HCT116 (cell line): ENCODE data around the gene UVRAG. TPM values are rescaled to one million over a fixed set of nuclear protein-coding genes. Genes with fewer than 3 reads are reported as not detected.

Experiments used
- ATAC-seq: fragments of 200-7000 bp; cut with Tn5 transposase; 2 replicates; pipeline ENCODE4 v1.9.1; 2020; ENCODE audit warnings: mild to moderate bottlenecking, moderate library complexity
- BruUV-seq: library from RNA; stranded (reverse); fragments of 400-500 nt; replicated peaks from 2 replicates; lab custom pipeline; 2021; lab: Mats Ljungman, UMichigan
- CTCF ChIA-PET: fragments of 300-600 bp; sonication (Branson Sonifier 250); formaldehyde crosslinking; loops from one replicate; lab custom pipeline; 2021; ENCODE audit warnings: antibody characterized with exemption; lab: Charles Lee
- POLR2A ChIA-PET: fragments of 300-600, 350-600 bp; sonication (Branson Sonifier 250); formaldehyde crosslinking; loops from one replicate; lab custom pipeline; 2021; ENCODE audit warnings: antibody characterized with exemption; lab: Charles Lee
- RAD21 ChIA-PET, 2 experiments: fragments of 300-600 bp; sonication (Branson Sonifier 250); formaldehyde crosslinking; loops; one replicate each; lab custom pipeline; 2023; ENCODE audit warnings: low total read pairs in 2 of 2; ENCODE audit not compliant: uncharacterized antibody in 2 of 2, unreplicated experiment in 2 of 2, low non-redundant PET in 1 of 2; lab: Charles Lee
- DNase-seq: peaks from one replicate; pipeline ENCODE4 v3.0.0-alpha.2; 2010; ENCODE audit warnings: low read depth, low spot score
- H2AFZ ChIP-seq: fragments of 200-600 bp; shearing (Covaris generic), sonication (generic); 2 replicates; pipeline ENCODE4 v1.6.1; 2017; ENCODE audit warnings: low read depth, mixed run types, mixed read lengths, antibody characterized with exemption, low read length; ENCODE audit not compliant: poor library complexity, severe bottlenecking
- H3K27ac ChIP-seq: 2 replicates; pipeline ENCODE4 v1.5.1; 2012; ENCODE audit warnings: low read depth, low read length
- H3K27me3 ChIP-seq: fragments of 200-600 bp; sonication (generic); 2 replicates; pipeline ENCODE4 v1.6.1; 2016; ENCODE audit warnings: mixed run types, low read length, mixed read lengths; ENCODE audit not compliant: insufficient read depth
- H3K36me3 ChIP-seq, 2 experiments: fragments of 200-500 bp in 1 of 2; fragments of 200-600 bp in 1 of 2; sonication (Bioruptor generic) in 1 of 2; sonication (generic) in 1 of 2; 2 replicates each; pipeline versions ENCODE4 v1.5.1 to v1.6.1; 2014 to 2016; ENCODE audit warnings: low read length in 2 of 2, inconsistent platforms in 1 of 2, mixed read lengths in 1 of 2, mixed run types in 1 of 2; ENCODE audit not compliant: insufficient read depth in 2 of 2, control insufficient read depth in 1 of 2
- H3K4me1 ChIP-seq, 2 experiments: fragments of 200-600 bp in 1 of 2; sonication (generic) in 1 of 2; 2 replicates each; pipeline versions ENCODE4 v1.5.1 to v1.6.1; 2012 to 2017; ENCODE audit warnings: low read length in 2 of 2, inconsistent platforms in 1 of 2, mild to moderate bottlenecking in 1 of 2, mixed read lengths in 1 of 2, mixed run types in 1 of 2, moderate library complexity in 1 of 2; ENCODE audit not compliant: insufficient read depth in 2 of 2, control insufficient read depth in 1 of 2
- H3K4me2 ChIP-seq: fragments of 200-600 bp; sonication (generic); 2 replicates; pipeline ENCODE4 v1.6.1; 2017; ENCODE audit warnings: mixed run types, low read length, mixed read lengths
- H3K4me3 ChIP-seq, 2 experiments: fragments of 200-600 bp in 1 of 2; sonication (generic) in 1 of 2; replicated peaks in 1 of 2; 2 replicates each; pipeline ENCODE4 v1.5.1; 2011 to 2016; ENCODE audit warnings: low read length in 2 of 2, control low read depth in 1 of 2, low read depth in 1 of 2, mild to moderate bottlenecking in 1 of 2, mixed read lengths in 1 of 2, mixed run types in 1 of 2
- H3K79me2 ChIP-seq: fragments of 200-600 bp; sonication (generic); 2 replicates; pipeline ENCODE4 v1.6.1; 2017; ENCODE audit warnings: mild to moderate bottlenecking, mixed run types, low read length, moderate library complexity, mixed read lengths; ENCODE audit not compliant: insufficient read depth
- H3K9ac ChIP-seq: fragments of 200-600 bp; sonication (generic); 2 replicates; pipeline ENCODE4 v1.6.1; 2016; ENCODE audit warnings: low read length, mixed read lengths
- H3K9me2 ChIP-seq: fragments of 200-600 bp; sonication (generic), shearing (Covaris generic); 2 replicates; pipeline ENCODE4 v1.6.1; 2017; ENCODE audit warnings: mixed run types, mild to moderate bottlenecking, moderate library complexity; ENCODE audit not compliant: insufficient read depth
- H3K9me3 ChIP-seq, 2 experiments: fragments of 200-500 bp in 1 of 2; fragments of 200-600 bp in 1 of 2; sonication (Bioruptor generic) in 1 of 2; sonication (generic) in 1 of 2; 2 replicates each; pipeline ENCODE4 v1.6.1; 2014 to 2017; ENCODE audit warnings: low read length in 2 of 2, mixed read lengths in 2 of 2, inconsistent platforms in 1 of 2, low read depth in 1 of 2, mild to moderate bottlenecking in 1 of 2, mixed run types in 1 of 2, moderate library complexity in 1 of 2; ENCODE audit not compliant: control insufficient read depth in 1 of 2, insufficient read depth in 1 of 2
- H4K20me1 ChIP-seq: fragments of 200-600 bp; sonication (generic), shearing (Covaris generic); 2 replicates; pipeline ENCODE4 v1.6.1; 2017; ENCODE audit warnings: mixed run types, mild to moderate bottlenecking, moderate library complexity; ENCODE audit not compliant: insufficient read depth
- ATF3 ChIP-seq: IDR thresholded peaks from 2 replicates; pipeline ENCODE4 v1.6.1; 2012
- ELF1 ChIP-seq: IDR thresholded peaks from 2 replicates; pipeline ENCODE4 v1.6.1; 2012; ENCODE audit warnings: low read depth, borderline replicate concordance
- EZH2 ChIP-seq: fragments of 200-600 bp; sonication (generic); IDR thresholded peaks from 2 replicates; pipeline ENCODE4 v1.6.1; 2017; ENCODE audit warnings: antibody characterized with exemption, mixed run types
- EZH2phosphoT487 ChIP-seq: fragments of 200-600 bp; IDR thresholded peaks from 2 replicates; pipeline ENCODE4 v1.6.1; 2018; ENCODE audit warnings: antibody characterized with exemption, borderline replicate concordance
- JUND ChIP-seq: IDR thresholded peaks from 2 replicates; pipeline ENCODE4 v1.6.1; 2012
- POLR2AphosphoS5 ChIP-seq: IDR thresholded peaks from 2 replicates; pipeline ENCODE4 v1.6.1; 2011; ENCODE audit warnings: mild to moderate bottlenecking, low read depth, low read length, moderate library complexity
- RAD21 ChIP-seq: IDR thresholded peaks from 2 replicates; pipeline ENCODE4 v1.6.1; 2012; ENCODE audit warnings: low read depth, mild to moderate bottlenecking
- REST ChIP-seq: IDR thresholded peaks from 2 replicates; pipeline ENCODE4 v1.6.1; 2012; ENCODE audit warnings: low read depth
- SIN3A ChIP-seq: IDR thresholded peaks from 2 replicates; pipeline ENCODE4 v1.6.1; 2012; ENCODE audit warnings: low read depth
- SP1 ChIP-seq: IDR thresholded peaks from 2 replicates; pipeline ENCODE4 v1.6.1; 2012; ENCODE audit warnings: low read depth
- YY1 ChIP-seq: IDR thresholded peaks from 2 replicates; pipeline ENCODE4 v1.6.1; 2011; ENCODE audit warnings: low read length, low read depth, moderate library complexity, mild to moderate bottlenecking; ENCODE audit not compliant: insufficient replicate concordance; ENCODE audit errors: extremely low read depth
- ZBTB33 ChIP-seq: IDR thresholded peaks from 2 replicates; pipeline ENCODE4 v1.6.1; 2011; ENCODE audit warnings: mild to moderate bottlenecking, low read length, moderate library complexity; ENCODE audit not compliant: insufficient replicate concordance; ENCODE audit errors: extremely low read depth
- ZNF274 ChIP-seq: fragments of 200-500 bp; sonication (Bioruptor generic); IDR thresholded peaks from 2 replicates; pipeline ENCODE4 v1.6.1; 2014; ENCODE audit warnings: mild to moderate bottlenecking, low read depth, low read length, inconsistent platforms
- intact Hi-C: fragments of 100-400 bp; cut with micrococcal nuclease; formaldehyde crosslinking; loops from 2 replicates; pipeline ENCODE4 v1.10.0; 2022
- total RNA-seq: library from RNA; stranded (reverse); gene quantifications from one replicate; pipeline ENCODE4 v1.2.1, GENCODE V29; 2021; ENCODE audit not compliant: unreplicated experiment
- TF ChIP-seq, protein P1 (sequence below): IDR thresholded peaks from 2 replicates; pipeline ENCODE4 v1.6.1; 2012

UVRAG gene
- total RNA-seq, 1 experiment from 2014 or later = 12.3 TPM

- Histone ChIP-seq H4K20me1 (no peaks in the 10 kb centered on the region), H3K9me3 (no peaks in the 10 kb centered on the region), H3K79me2 (no peaks in the 10 kb centered on the region), H3K27ac (no peak overlapping the region), H3K4me1 (no peaks in the 10 kb centered on the region), H3K27me3 (no peaks in the 10 kb centered on the region), H3K4me3 (no peak overlapping the region), H3K9ac (no peak overlapping the region), H3K9me2 (no peaks in the 10 kb centered on the region; the same call in 1 of the 2 replicates), H3K36me3 (no peaks in the 10 kb centered on the region), H2AFZ (no peak overlapping the region), H3K4me2 (no peak overlapping the region)
- intact Hi-C loops = no loop called here
- no peak for TF ChIP-seq JUND
- TF ChIP-seq ZNF274 = no peak
- TF ChIP-seq RAD21 = no peak
- TF ChIP-seq SIN3A = no peak
- TF ChIP-seq ZBTB33 = no peak
- TF ChIP-seq SP1 = no peak
- TF ChIP-seq, protein P1, sequence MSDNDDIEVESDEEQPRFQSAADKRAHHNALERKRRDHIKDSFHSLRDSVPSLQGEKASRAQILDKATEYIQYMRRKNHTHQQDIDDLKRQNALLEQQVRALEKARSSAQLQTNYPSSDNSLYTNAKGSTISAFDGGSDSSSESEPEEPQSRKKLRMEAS = no peak
- TF ChIP-seq EZH2 = no peak
- no peak for TF ChIP-seq YY1
- no peak for TF ChIP-seq ATF3
- no peak for TF ChIP-seq POLR2AphosphoS5
- no peak for TF ChIP-seq ELF1
- TF ChIP-seq EZH2phosphoT487 = no peak
- no peak for TF ChIP-seq REST
- POLR2A ChIA-PET = no interaction called here
- ATAC-seq (no peak), DNase-seq (no peak)
- CTCF ChIA-PET = no interaction called here
- BruUV-seq = no TSS peak
- RAD21 ChIA-PET = no interaction called here
These were observed 198.5 kb downstream of the UVRAG start for GRCh38 chr11:76013526-76013925.
